ENCODE results near the gene FUT8.

- TF ChIP-seq, protein P1, sequence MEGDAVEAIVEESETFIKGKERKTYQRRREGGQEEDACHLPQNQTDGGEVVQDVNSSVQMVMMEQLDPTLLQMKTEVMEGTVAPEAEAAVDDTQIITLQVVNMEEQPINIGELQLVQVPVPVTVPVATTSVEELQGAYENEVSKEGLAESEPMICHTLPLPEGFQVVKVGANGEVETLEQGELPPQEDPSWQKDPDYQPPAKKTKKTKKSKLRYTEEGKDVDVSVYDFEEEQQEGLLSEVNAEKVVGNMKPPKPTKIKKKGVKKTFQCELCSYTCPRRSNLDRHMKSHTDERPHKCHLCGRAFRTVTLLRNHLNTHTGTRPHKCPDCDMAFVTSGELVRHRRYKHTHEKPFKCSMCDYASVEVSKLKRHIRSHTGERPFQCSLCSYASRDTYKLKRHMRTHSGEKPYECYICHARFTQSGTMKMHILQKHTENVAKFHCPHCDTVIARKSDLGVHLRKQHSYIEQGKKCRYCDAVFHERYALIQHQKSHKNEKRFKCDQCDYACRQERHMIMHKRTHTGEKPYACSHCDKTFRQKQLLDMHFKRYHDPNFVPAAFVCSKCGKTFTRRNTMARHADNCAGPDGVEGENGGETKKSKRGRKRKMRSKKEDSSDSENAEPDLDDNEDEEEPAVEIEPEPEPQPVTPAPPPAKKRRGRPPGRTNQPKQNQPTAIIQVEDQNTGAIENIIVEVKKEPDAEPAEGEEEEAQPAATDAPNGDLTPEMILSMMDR (IDR thresholded peaks at IDR 0.05), result no peak
- TF ChIP-seq EZH2 (IDR thresholded peaks at IDR 0.05; ENCODE audit: borderline replicate concordance, insufficient read depth, low read depth, low read length, poor library complexity, severe bottlenecking), result no peak
These were observed 358.7 kb downstream of the FUT8 start for GRCh38 chr14:65771271-65771670.
